GM13977 (cell line): ENCODE measurements around the gene CTCF.
A peak's percentile ranks its signal among the peaks of the same experiment; 100 is the strongest.

Source experiments
- DNase-seq: peaks from one replicate; pipeline ENCODE4 v3.0.0; 2012; ENCODE audit warnings: low spot score
- in situ Hi-C: fragments of 300-500 bp; cut with MboI; formaldehyde crosslinking; loops from one replicate; pipeline ENCODE4 v1.12.0; 2022; ENCODE audit warnings: low sequenced_read_pairs, low pct_unique_long_range_greater_than_20kb, mixed read lengths, inconsistent platforms; ENCODE audit not compliant: unreplicated experiment
- TF ChIP-seq, protein P1 (sequence below): IDR thresholded peaks from 2 replicates; pipeline ENCODE4 v1.5.1; 2012; ENCODE audit warnings: mild to moderate bottlenecking, control low read depth; ENCODE audit not compliant: insufficient read depth; ENCODE audit errors: extremely low read depth, missing control alignments

Gene CTCF

DNA sequence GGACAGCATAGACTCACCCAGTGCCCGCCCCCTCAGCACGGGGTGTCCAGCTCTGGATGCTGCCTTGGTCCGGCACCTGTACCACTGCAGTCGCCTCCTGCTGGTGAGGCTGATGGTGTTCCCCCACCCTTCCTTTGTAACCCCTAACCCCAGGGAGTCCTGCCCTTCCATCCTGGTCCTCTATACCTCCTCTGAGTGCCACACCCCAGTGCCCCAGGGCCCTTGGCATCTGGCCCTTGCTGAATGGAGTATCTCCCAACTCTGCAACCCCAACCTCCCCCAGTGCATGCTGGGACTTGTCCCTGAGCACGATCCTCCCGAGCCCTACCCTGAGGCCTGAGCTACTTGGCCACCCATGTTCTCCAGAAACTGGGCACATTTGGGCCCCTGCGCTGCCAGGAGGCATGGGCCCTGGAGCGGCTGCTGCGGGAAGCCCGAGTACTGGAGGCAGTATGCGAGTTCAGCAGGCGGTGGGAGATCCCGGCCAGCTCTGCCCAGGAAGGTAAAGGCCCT is 17.9 kb upstream of the CTCF start:
- TF ChIP-seq, protein P1, sequence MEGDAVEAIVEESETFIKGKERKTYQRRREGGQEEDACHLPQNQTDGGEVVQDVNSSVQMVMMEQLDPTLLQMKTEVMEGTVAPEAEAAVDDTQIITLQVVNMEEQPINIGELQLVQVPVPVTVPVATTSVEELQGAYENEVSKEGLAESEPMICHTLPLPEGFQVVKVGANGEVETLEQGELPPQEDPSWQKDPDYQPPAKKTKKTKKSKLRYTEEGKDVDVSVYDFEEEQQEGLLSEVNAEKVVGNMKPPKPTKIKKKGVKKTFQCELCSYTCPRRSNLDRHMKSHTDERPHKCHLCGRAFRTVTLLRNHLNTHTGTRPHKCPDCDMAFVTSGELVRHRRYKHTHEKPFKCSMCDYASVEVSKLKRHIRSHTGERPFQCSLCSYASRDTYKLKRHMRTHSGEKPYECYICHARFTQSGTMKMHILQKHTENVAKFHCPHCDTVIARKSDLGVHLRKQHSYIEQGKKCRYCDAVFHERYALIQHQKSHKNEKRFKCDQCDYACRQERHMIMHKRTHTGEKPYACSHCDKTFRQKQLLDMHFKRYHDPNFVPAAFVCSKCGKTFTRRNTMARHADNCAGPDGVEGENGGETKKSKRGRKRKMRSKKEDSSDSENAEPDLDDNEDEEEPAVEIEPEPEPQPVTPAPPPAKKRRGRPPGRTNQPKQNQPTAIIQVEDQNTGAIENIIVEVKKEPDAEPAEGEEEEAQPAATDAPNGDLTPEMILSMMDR, result peak; percentile 32
- in situ Hi-C loops, result loop anchor here (25.0 kb wide), 1 partner anchor 368 kb away; no protein-coding TSS in a partner anchor
- DNase-seq, result no peak

DNA sequence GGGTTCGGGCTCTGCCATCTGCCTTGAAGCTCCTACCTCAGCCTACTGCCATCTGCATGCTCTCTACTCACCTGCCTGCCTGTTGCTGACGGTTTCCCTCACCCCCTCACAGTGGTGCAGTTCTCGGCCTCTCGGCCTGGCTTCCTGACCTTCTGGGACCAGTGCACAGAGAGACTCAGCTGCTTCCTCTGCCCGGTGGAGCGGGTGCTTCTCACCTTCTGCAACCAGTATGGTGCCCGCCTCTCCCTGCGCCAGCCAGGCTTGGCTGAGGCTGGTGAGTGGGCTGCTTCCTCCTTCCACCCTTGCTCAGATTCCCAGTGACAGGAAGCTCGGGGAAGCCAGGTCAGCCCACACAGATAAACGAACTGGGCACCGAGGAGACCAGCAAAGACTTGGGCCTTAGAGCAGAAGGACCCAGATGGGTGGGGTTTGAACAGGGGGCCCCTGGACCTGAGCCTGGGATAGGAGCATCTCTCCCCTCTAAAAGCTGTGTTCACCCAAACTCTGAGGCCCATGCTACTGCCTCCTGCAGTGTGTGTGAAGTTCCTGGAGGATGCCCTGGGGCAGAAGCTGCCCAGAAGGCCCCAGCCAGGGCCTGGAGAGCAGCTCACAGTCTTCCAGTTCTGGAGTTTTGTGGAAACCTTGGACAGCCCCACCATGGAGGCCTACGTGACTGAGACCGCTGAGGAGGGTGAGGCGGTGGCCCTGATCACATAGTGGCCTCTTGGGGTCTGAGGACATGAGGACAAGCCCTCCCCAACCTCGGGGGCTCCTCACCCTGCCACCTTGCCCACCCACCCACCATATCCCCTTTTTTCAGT is 17.3 kb upstream of the CTCF start:
- in situ Hi-C loops, result loop anchor here (25.0 kb wide), 1 partner anchor 367 kb away; no protein-coding TSS in a partner anchor
- no peak for DNase-seq

DNA sequence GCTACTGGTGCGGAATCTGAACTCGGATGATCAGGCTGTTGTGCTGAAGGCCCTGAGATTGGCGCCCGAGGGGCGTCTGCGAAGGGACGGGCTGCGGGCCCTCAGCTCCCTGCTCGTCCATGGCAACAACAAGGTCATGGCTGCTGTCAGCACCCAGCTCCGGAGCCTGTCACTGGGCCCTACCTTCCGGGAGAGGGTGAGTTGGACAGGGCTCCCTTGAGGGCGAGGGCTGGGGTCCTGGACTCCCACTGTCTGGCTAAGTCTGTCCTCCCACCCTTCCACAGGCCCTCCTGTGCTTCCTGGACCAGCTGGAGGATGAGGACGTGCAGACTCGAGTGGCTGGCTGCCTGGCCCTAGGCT is 16.7 kb upstream of the CTCF start:
- TF ChIP-seq, protein P1, result no peak
- in situ Hi-C loops, result loop anchor here (25.0 kb wide), 1 partner anchor 367 kb away; no protein-coding TSS in a partner anchor
- DNase-seq, result no peak

More for the DNA sequence above, 17.3 kb upstream of the CTCF start:
- TF ChIP-seq, protein P1, result no peak

DNA sequence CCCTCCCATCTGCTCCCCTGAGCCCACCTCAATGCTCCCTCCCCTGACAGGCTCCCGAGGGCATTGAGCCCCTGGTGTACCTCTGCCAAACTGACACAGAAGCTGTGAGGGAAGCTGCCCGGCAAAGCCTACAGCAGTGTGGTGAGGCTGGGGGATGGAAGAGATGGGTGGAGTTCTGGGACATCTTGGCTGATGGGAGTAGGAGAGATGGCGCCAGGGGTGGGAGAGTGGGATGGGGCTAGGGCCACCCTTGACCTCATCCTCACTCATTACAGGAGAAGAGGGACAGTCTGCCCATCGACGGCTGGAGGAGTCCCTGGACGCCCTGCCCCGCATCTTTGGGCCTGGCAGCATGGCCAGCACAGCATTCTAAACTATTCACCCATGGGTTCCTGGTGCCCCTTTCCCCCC is 16.2 kb upstream of the CTCF start:
- TF ChIP-seq, protein P1, result no peak
- DNase-seq, result no peak
- in situ Hi-C loops, result loop anchor here (25.0 kb wide), 1 partner anchor 366 kb away; no protein-coding TSS in a partner anchor

DNA sequence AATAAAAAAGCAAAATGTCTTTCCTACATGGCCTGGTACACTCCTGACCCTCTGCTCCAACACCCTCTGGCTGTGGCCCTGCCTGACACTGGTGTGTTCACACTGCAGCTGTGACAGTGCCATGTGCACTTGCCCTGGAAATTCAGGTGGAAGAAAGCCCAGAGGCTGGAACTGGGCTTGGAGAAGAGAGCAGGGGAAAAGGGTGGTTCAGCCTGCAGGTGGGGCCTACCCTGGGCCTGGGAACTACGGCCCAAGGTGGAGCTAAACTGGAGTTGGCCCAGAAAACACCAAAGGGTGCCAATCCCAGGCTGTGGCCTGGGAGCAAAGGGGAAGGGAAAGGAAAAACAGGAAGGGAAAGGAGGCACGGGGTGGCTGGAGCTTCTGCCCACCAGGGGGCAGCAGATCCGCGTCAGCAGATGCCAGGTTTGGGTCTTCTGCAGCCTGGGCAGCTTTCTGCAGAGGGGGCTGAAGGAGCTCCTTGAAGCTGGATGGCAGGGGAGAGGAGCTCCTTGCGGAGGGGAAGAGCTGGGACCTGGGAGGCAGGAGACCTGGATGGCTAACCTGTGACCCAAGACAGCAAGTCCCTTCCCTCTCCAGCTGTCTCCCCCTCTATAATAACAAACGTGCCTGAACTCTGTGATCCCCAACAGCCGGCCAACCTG is 15.4 kb upstream of the CTCF start:
- in situ Hi-C loops, result loop anchor here (25.0 kb wide), 1 partner anchor 365 kb away; no protein-coding TSS in a partner anchor
- peak; percentile 82 for DNase-seq
- TF ChIP-seq, protein P1, result peak; percentile 96

DNA sequence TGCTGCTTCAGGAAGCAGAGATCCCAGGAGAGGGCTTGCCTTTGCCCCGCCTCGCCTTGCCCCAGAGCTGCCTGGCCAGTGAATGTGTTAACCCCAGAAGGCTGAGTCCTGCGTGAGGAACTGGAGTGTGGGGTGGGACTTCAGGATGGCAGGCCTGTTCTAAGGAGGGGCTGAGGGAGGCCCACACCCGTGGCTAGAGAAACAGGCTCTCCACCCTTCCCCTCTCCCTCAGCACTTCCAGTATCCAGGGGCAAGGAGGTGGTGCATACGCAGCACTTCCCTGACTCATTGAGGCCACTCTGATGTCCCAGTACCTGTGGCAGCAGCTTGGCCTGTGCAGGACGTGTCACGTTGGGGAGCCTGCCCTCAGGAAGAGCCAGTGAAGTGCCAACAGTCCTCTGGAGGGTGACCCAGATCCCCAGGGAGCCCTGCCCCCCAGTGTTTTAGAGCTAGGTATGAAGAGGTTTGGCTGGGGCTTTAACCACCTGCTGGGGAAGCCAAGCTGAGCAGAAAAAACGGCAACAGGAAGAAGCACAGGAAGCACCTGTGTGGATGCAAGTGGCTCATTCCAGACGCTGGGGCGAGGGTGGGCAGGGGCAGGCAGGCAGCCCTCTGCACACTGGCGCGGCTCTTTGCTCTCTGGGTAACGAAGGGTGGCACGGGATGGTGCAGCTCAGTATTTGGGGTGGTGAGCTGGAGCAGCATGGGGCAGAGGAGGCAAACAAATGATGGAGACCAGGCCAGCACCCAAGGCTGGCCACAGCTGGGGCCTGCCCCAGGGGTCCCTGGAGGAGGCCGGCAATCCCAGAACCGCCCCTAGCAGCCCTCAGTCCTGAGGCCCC is 14.7 kb upstream of the CTCF start:
- TF ChIP-seq, protein P1, result no peak
- DNase-seq, result peak; percentile 40
- in situ Hi-C loops, result loop anchor here (25.0 kb wide), 1 partner anchor 365 kb away; no protein-coding TSS in a partner anchor
